Fibroblast of villous mesenchyme (primary cell): ENCODE data around the gene SDR42E2. TPM values are rescaled to one million over a fixed set of nuclear protein-coding genes. Genes with fewer than 3 reads are reported as not detected.
"Not testable (repeated sequence)": the region's sequence is repeated elsewhere in the genome, so short reads cannot be mapped to it uniquely, and the experiment has no call there.

ENCODE experiments used
- DNase-seq: peaks from one replicate; pipeline ENCODE4 v3.0.0-alpha.2; 2010; ENCODE audit warnings: low read depth
- H3K4me3 ChIP-seq: 2 replicates; pipeline ENCODE4 v1.5.1; 2011; ENCODE audit warnings: low read depth, mild to moderate bottlenecking, low read length
- CTCF ChIP-seq: IDR thresholded peaks from 2 replicates; pipeline ENCODE4 v1.5.1; 2012; ENCODE audit warnings: low read depth, mild to moderate bottlenecking, low read length; ENCODE audit not compliant: insufficient read depth
- total RNA-seq: library from RNA; depleted of rRNA; stranded (reverse); fragments of >200 nt; gene quantifications from 2 replicates; pipeline ENCODE4 v1.2.3, GENCODE V29; 2012

SDR42E2 gene
- total RNA-seq, 1 donor = not detected

- no peak overlapping the region for H3K4me3 ChIP-seq
- no peak for DNase-seq
- no peak for TF ChIP-seq CTCF
Measured at GRCh38 chr16:22139008-22139407, 23.3 kb upstream of the SDR42E2 start.

- H3K4me3 ChIP-seq = no peak overlapping the region
- no peak for DNase-seq
- no peak for TF ChIP-seq CTCF
Measured at GRCh38 chr16:22139732-22140131, 22.6 kb upstream of the SDR42E2 start.

GRCh38 chr16:22141767-22142166, 20.5 kb upstream of the SDR42E2 start:
- peak; percentile 7 for DNase-seq
- no peak overlapping the region for H3K4me3 ChIP-seq

GRCh38 chr16:22144520-22144919, 17.8 kb upstream of the SDR42E2 start:
- no peak overlapping the region for H3K4me3 ChIP-seq
- TF ChIP-seq CTCF = no peak
- no peak for DNase-seq

More at GRCh38 chr16:22141767-22142166, 20.5 kb upstream of the SDR42E2 start:
- TF ChIP-seq CTCF = peak; percentile 55

GRCh38 chr16:22147853-22148252, 14.5 kb upstream of the SDR42E2 start:
- H3K4me3 ChIP-seq = no peak overlapping the region
- no peak for TF ChIP-seq CTCF
- DNase-seq = no peak

- no peak for TF ChIP-seq CTCF
- no peak overlapping the region for H3K4me3 ChIP-seq
- no peak for DNase-seq
Measured at GRCh38 chr16:22151246-22151998, 10.9 kb upstream of the SDR42E2 start.

GRCh38 chr16:22152316-22152715, 10.0 kb upstream of the SDR42E2 start:
- no peak for DNase-seq
- H3K4me3 ChIP-seq = no peak overlapping the region
- no peak for TF ChIP-seq CTCF

GRCh38 chr16:22153078-22153477, 9.2 kb upstream of the SDR42E2 start:
- not testable (repeated sequence) for H3K4me3 ChIP-seq
- peak; percentile 24 for DNase-seq
